WTC11 (cell line): Measurements from ENCODE around the gene MICU2.

Experiments
- ATF3 ChIP-seq: sonication (generic); formaldehyde crosslinking; conservative IDR thresholded peaks from 2 replicates; pipeline ENCODE4 v1.8.1; 2022; ENCODE audit warnings: mild to moderate bottlenecking, missing genetic modification reagents
- CTCF ChIP-seq: fragments of 200-600 bp; IDR thresholded peaks from 2 replicates; pipeline ENCODE4 v1.8.0; 2022; ENCODE audit warnings: antibody characterized with exemption
- ESRRA ChIP-seq: sonication (generic); formaldehyde crosslinking; IDR thresholded peaks from 2 replicates; pipeline ENCODE4 v1.8.1; 2022; ENCODE audit warnings: mild to moderate bottlenecking, missing genetic modification reagents, borderline replicate concordance
- TCF7 ChIP-seq: sonication (generic); formaldehyde crosslinking; IDR thresholded peaks from 2 replicates; pipeline ENCODE4 v1.8.0; 2022; ENCODE audit warnings: mild to moderate bottlenecking, low read depth, missing genetic modification reagents, moderate library complexity
- TF ChIP-seq, protein P1 (sequence below): sonication (generic); formaldehyde crosslinking; IDR thresholded peaks from 2 replicates; pipeline ENCODE4 v1.8.1; 2022; ENCODE audit warnings: low read depth, missing genetic modification reagents, borderline replicate concordance
- TF ChIP-seq, protein P2 (sequence below): sonication (generic); formaldehyde crosslinking; IDR thresholded peaks from 2 replicates; pipeline ENCODE4 v1.8.1; 2022; ENCODE audit warnings: mild to moderate bottlenecking, missing genetic modification reagents, moderate library complexity, borderline replicate concordance
- TF ChIP-seq, protein P3 (sequence below): fragments of 250-450 bp; sonication (Bioruptor Pico); IDR thresholded peaks from 2 replicates; pipeline ENCODE4 v1.9.0; 2021; ENCODE audit warnings: mild to moderate bottlenecking, borderline replicate concordance

DNA sequence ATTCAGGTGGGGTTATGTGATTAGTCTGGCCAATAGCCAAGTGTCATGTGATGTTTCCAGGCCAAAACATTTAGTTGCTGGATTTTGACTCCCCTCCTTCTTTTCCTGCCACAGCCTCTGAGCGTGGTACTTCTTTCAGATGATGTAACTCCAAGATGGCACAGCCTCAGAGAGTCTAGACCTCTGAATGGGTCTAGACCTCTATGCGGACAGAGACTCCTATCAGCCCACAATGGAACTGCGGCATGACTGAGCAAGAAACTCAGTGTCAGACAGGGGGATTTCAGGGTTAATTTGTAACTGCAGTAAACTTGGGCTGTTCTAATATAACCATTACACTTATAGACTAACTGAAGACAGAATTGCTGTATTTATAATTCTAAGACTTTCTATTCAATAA, 102.3 kb downstream of the MICU2 start:
- TF ChIP-seq CTCF (no peak), TCF7 (CRISPR knock-in tag) (no peak), ATF3 (CRISPR knock-in tag) (no peak), ESRRA (CRISPR knock-in tag) (no peak)
- TF ChIP-seq, protein P1, sequence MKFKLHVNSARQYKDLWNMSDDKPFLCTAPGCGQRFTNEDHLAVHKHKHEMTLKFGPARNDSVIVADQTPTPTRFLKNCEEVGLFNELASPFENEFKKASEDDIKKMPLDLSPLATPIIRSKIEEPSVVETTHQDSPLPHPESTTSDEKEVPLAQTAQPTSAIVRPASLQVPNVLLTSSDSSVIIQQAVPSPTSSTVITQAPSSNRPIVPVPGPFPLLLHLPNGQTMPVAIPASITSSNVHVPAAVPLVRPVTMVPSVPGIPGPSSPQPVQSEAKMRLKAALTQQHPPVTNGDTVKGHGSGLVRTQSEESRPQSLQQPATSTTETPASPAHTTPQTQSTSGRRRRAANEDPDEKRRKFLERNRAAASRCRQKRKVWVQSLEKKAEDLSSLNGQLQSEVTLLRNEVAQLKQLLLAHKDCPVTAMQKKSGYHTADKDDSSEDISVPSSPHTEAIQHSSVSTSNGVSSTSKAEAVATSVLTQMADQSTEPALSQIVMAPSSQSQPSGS = no peak
- TF ChIP-seq, protein P2, sequence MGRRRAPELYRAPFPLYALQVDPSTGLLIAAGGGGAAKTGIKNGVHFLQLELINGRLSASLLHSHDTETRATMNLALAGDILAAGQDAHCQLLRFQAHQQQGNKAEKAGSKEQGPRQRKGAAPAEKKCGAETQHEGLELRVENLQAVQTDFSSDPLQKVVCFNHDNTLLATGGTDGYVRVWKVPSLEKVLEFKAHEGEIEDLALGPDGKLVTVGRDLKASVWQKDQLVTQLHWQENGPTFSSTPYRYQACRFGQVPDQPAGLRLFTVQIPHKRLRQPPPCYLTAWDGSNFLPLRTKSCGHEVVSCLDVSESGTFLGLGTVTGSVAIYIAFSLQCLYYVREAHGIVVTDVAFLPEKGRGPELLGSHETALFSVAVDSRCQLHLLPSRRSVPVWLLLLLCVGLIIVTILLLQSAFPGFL (CRISPR knock-in tag) = no peak
- TF ChIP-seq, protein P3, sequence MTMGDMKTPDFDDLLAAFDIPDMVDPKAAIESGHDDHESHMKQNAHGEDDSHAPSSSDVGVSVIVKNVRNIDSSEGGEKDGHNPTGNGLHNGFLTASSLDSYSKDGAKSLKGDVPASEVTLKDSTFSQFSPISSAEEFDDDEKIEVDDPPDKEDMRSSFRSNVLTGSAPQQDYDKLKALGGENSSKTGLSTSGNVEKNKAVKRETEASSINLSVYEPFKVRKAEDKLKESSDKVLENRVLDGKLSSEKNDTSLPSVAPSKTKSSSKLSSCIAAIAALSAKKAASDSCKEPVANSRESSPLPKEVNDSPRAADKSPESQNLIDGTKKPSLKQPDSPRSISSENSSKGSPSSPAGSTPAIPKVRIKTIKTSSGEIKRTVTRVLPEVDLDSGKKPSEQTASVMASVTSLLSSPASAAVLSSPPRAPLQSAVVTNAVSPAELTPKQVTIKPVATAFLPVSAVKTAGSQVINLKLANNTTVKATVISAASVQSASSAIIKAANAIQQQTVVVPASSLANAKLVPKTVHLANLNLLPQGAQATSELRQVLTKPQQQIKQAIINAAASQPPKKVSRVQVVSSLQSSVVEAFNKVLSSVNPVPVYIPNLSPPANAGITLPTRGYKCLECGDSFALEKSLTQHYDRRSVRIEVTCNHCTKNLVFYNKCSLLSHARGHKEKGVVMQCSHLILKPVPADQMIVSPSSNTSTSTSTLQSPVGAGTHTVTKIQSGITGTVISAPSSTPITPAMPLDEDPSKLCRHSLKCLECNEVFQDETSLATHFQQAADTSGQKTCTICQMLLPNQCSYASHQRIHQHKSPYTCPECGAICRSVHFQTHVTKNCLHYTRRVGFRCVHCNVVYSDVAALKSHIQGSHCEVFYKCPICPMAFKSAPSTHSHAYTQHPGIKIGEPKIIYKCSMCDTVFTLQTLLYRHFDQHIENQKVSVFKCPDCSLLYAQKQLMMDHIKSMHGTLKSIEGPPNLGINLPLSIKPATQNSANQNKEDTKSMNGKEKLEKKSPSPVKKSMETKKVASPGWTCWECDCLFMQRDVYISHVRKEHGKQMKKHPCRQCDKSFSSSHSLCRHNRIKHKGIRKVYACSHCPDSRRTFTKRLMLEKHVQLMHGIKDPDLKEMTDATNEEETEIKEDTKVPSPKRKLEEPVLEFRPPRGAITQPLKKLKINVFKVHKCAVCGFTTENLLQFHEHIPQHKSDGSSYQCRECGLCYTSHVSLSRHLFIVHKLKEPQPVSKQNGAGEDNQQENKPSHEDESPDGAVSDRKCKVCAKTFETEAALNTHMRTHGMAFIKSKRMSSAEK (CRISPR knock-in tag) = no peak
